Neural cell (in vitro differentiated cells): ENCODE data around the gene PDE1C. TPM values are rescaled to one million over a fixed set of nuclear protein-coding genes. Genes with fewer than 3 reads are reported as not detected.

ENCODE experiments used
- H2AFZ ChIP-seq: fragments of 200-600, 300-800 bp; sonication (generic), shearing (Covaris generic); 2 replicates; pipeline ENCODE4 v1.6.0; 2014; ENCODE audit warnings: low read depth, mild to moderate bottlenecking, antibody characterized with exemption, low read length, moderate library complexity
- H3F3A ChIP-seq: fragments of 200-600 bp; shearing (Covaris generic); 2 replicates; pipeline ENCODE4 v1.6.1; 2016; ENCODE audit warnings: mild to moderate bottlenecking, moderate library complexity, mixed read lengths, antibody characterized with exemption, low read length; ENCODE audit not compliant: insufficient read depth, poor library complexity, severe bottlenecking
- H3K27ac ChIP-seq: fragments of 200-600, 300-800 bp; sonication (generic), shearing (Covaris generic); 2 replicates; pipeline ENCODE4 v1.5.1; 2014; ENCODE audit warnings: mild to moderate bottlenecking, low read length, moderate library complexity
- H3K27me3 ChIP-seq: fragments of 300-800, 200-600 bp; sonication (generic), shearing (Covaris generic); 2 replicates; pipeline ENCODE4 v1.6.0; 2014; ENCODE audit warnings: mild to moderate bottlenecking, low read depth, low read length, moderate library complexity; ENCODE audit not compliant: insufficient read depth
- H3K36me3 ChIP-seq: fragments of 300-800, 200-600 bp; sonication (generic), shearing (Covaris generic); 2 replicates; pipeline ENCODE4 v1.5.1; 2014; ENCODE audit warnings: mild to moderate bottlenecking, antibody characterized with exemption, low read length, moderate library complexity; ENCODE audit not compliant: insufficient read depth
- H3K4me2 ChIP-seq: fragments of 300-800, 200-600 bp; sonication (generic), shearing (Covaris generic); 2 replicates; pipeline ENCODE4 v1.6.0; 2014; ENCODE audit warnings: mild to moderate bottlenecking, low read length
- H3K4me3 ChIP-seq: fragments of 300-800, 200-600 bp; sonication (generic), shearing (Covaris generic); 2 replicates; pipeline ENCODE4 v1.5.1; 2014; ENCODE audit warnings: mild to moderate bottlenecking, low read length, moderate library complexity
- H3K79me2 ChIP-seq: fragments of 200-600 bp; shearing (Covaris generic); replicated peaks from 2 replicates; pipeline ENCODE4 v1.6.0; 2014; ENCODE audit warnings: mild to moderate bottlenecking, low read length, moderate library complexity; ENCODE audit not compliant: insufficient read depth
- H3K9ac ChIP-seq: fragments of 300-800, 200-600 bp; sonication (generic), shearing (Covaris generic); 2 replicates; pipeline ENCODE4 v1.6.1; 2016; ENCODE audit warnings: mild to moderate bottlenecking, low read length, mixed read lengths
- H3K9me2 ChIP-seq: fragments of 200-600 bp; shearing (Covaris generic); 2 replicates; pipeline ENCODE4 v1.6.1; 2016; ENCODE audit warnings: mild to moderate bottlenecking, low read length, mixed read lengths; ENCODE audit not compliant: insufficient read depth
- H3K9me3 ChIP-seq: fragments of 200-600, 300-800 bp; sonication (generic), shearing (Covaris generic); 2 replicates; pipeline ENCODE4 v1.6.1; 2016; ENCODE audit warnings: mild to moderate bottlenecking, mixed run types, low read length, moderate library complexity, mixed read lengths
- H4K20me1 ChIP-seq: fragments of 200-600 bp; shearing (Covaris generic); 2 replicates; pipeline ENCODE4 v1.6.1; 2016; ENCODE audit warnings: mild to moderate bottlenecking, mixed run types; ENCODE audit not compliant: insufficient read depth
- CTCF ChIP-seq: fragments of 450-650 bp; IDR thresholded peaks from 2 replicates; pipeline ENCODE4 v1.5.1; 2014; ENCODE audit warnings: antibody characterized with exemption, mild to moderate bottlenecking, moderate library complexity; ENCODE audit not compliant: poor library complexity, severe bottlenecking
- EP300 ChIP-seq: fragments of 450-650 bp; conservative IDR thresholded peaks from 2 replicates; pipeline ENCODE4 v1.6.1; 2014; ENCODE audit warnings: antibody characterized with exemption, mild to moderate bottlenecking, moderate library complexity; ENCODE audit not compliant: poor library complexity, severe bottlenecking
- EZH2 ChIP-seq: fragments of 200-600, 300-800 bp; shearing (Covaris generic), sonication (generic); IDR thresholded peaks from 2 replicates; pipeline ENCODE4 v1.6.1; 2014; ENCODE audit warnings: antibody characterized with exemption, low read length, borderline replicate concordance, mild to moderate bottlenecking; ENCODE audit not compliant: insufficient read depth, poor library complexity, severe bottlenecking
- MXI1 ChIP-seq: fragments of 450-650 bp; conservative IDR thresholded peaks from 2 replicates; pipeline ENCODE4 v1.6.1; 2014; ENCODE audit warnings: antibody characterized with exemption, mild to moderate bottlenecking; ENCODE audit not compliant: poor library complexity, severe bottlenecking
- POLR2AphosphoS5 ChIP-seq: IDR thresholded peaks from 2 replicates; pipeline ENCODE4 v1.6.1; 2012
- RAD21 ChIP-seq: fragments of 450-650 bp; conservative IDR thresholded peaks from 2 replicates; pipeline ENCODE4 v1.6.1; 2014; ENCODE audit warnings: antibody characterized with exemption, mild to moderate bottlenecking, moderate library complexity
- REST ChIP-seq: IDR thresholded peaks from 2 replicates; pipeline ENCODE4 v1.6.1; 2012; ENCODE audit warnings: borderline replicate concordance
- SMC3 ChIP-seq: fragments of 450-650 bp; conservative IDR thresholded peaks from 2 replicates; pipeline ENCODE4 v1.6.1; 2014; ENCODE audit warnings: antibody characterized with exemption, mild to moderate bottlenecking, moderate library complexity; ENCODE audit not compliant: poor library complexity
- TAF1 ChIP-seq: IDR thresholded peaks from 2 replicates; pipeline ENCODE4 v1.6.1; 2012; ENCODE audit warnings: low read depth
- polyA plus RNA-seq: library from polyadenylated mRNA; depleted of rRNA; stranded (reverse); fragments of >200 nt; gene quantifications from 2 replicates; pipeline ENCODE4 v1.2.3, GENCODE V29; 2014

Gene PDE1C
- polyA plus RNA-seq, 1 donor from 2014 or later = 6.6 TPM

GRCh38 chr7:31882187-31882586 lies 188.0 kb downstream of the PDE1C start:
- no peak overlapping the region for H3K4me2 ChIP-seq
- no peak overlapping the region for H3K9ac ChIP-seq
- no peaks in the 10 kb centered on the region for H3F3A ChIP-seq
- no peak overlapping the region for H3K27ac ChIP-seq
- no peaks in the 10 kb centered on the region for H3K9me2 ChIP-seq
- TF ChIP-seq RAD21 (no peak), MXI1 (no peak), EP300 (no peak), POLR2AphosphoS5 (no peak), TAF1 (no peak), CTCF (no peak), EZH2 (no peak), REST (no peak), SMC3 (no peak)
- H3K27me3 ChIP-seq = no peaks in the 10 kb centered on the region
- H3K79me2 ChIP-seq = no peaks in the 10 kb centered on the region
- no peaks in the 10 kb centered on the region for H4K20me1 ChIP-seq
- H3K36me3 ChIP-seq = no peaks in the 10 kb centered on the region
- H3K9me3 ChIP-seq = no peaks in the 10 kb centered on the region
- H2AFZ ChIP-seq = no peak overlapping the region
- no peak overlapping the region for H3K4me3 ChIP-seq

- Histone ChIP-seq H3K27me3 (no peaks in the 10 kb centered on the region), H4K20me1 (no peaks in the 10 kb centered on the region), H3K36me3 (no peaks in the 10 kb centered on the region), H3K9ac (no peak overlapping the region), H3K9me2 (no peaks in the 10 kb centered on the region), H3F3A (no peaks in the 10 kb centered on the region), H3K79me2 (no peaks in the 10 kb centered on the region), H3K4me3 (no peak overlapping the region), H3K9me3 (no peaks in the 10 kb centered on the region), H3K27ac (no peak overlapping the region), H2AFZ (no peak overlapping the region), H3K4me2 (no peak overlapping the region)
- no peak for TF ChIP-seq EZH2
- no peak for TF ChIP-seq POLR2AphosphoS5
Measured at GRCh38 chr7:31878875-31879274, 191.3 kb downstream of the PDE1C start.

- no peak overlapping the region for H3K27ac ChIP-seq
Measured at GRCh38 chr7:31875424-31875823, 194.8 kb downstream of the PDE1C start.

More at GRCh38 chr7:31875424-31875823, 194.8 kb downstream of the PDE1C start:
- TF ChIP-seq MXI1 (no peak), CTCF (no peak), POLR2AphosphoS5 (no peak), EP300 (no peak), SMC3 (no peak), RAD21 (no peak), EZH2 (no peak)
- no peaks in the 10 kb centered on the region for H3K9me2 ChIP-seq
- no peaks in the 10 kb centered on the region for H3F3A ChIP-seq
- H3K27me3 ChIP-seq = no peaks in the 10 kb centered on the region
- no peak overlapping the region for H3K4me2 ChIP-seq
- no peaks in the 10 kb centered on the region for H3K79me2 ChIP-seq
- H3K9me3 ChIP-seq = no peaks in the 10 kb centered on the region
- no peak overlapping the region for H3K4me3 ChIP-seq
- H3K9ac ChIP-seq = no peak overlapping the region
- no peaks in the 10 kb centered on the region for H4K20me1 ChIP-seq
- H3K36me3 ChIP-seq = no peaks in the 10 kb centered on the region
- H2AFZ ChIP-seq = no peak overlapping the region
